ENCODE data around the gene KRT24.

Gene KRT24

DNA sequence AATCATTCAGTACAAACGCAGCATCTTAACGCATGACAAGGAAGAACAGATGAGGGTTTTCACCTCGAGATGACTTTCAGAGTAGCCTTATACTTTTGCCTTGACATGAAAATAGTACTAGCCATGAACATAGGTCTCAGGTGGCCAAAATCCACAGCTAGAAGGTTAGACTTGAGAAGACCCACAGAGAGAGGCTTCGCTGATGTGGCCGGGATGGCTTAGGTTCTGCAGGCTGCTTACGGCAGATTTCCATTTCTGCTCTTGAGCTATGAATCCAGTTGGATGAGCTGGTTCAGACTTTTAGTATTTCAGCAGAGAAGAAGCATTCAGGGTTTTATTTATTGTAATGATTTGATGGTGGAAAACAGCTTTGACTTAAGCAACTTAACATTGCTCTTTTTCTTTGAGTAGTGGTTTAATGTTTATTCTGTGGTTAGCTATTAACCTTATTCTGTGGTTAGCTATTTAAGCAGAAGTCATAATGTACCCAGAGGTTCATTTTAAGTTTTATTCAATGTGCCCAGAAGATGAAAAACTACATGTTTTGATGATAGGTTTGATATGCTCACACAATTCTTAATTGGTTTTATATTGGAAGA, 7.6 kb downstream of the KRT24 start:
- no peak for DNase-seq (ENCODE audit: low read depth in 2 of 2, low spot score in 1 of 2)

DNA sequence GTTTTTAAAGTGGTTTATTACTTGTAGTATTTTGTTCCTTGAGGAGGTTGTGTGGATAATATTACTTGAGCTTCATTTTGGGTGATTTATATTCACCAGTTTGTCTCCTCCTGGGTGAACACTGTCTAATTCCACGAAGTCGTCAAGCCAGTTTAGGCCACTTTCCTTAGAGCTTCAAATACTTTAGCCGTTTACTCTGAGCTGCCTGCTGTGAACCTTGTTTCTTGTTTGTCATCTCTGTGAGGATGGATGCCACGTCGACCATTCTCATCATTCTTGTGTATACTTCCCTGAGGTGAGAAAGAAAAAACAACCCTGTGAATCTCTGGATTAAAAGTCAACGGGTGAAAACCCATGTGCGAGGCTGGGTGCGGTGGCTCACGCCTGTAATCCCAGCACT, 9.0 kb downstream of the KRT24 start:
- no peak for DNase-seq (ENCODE audit: low read depth in 2 of 2, low spot score in 1 of 2)

DNA sequence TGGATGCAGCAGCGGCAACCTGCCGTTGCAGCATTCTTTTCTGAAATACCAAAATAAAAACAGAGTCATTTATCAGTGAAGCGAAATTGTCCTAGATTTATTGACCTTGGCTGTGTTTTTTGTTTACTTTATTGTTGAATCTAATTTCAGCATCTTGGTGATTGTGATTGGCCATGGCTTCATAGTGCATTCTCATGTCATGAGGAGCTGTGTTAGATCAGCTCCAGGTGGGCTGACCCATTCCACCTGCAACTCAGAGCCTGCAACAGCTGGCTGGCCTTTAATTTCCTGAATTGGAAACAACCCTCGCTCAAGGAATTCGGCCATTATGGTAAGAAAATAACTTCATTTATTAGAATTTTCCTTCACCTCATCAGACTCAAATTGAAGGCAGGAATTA, 16.4 kb downstream of the KRT24 start:
- DNase-seq (ENCODE audit: low read depth in 2 of 2, low spot score in 1 of 2) = no peak

DNA sequence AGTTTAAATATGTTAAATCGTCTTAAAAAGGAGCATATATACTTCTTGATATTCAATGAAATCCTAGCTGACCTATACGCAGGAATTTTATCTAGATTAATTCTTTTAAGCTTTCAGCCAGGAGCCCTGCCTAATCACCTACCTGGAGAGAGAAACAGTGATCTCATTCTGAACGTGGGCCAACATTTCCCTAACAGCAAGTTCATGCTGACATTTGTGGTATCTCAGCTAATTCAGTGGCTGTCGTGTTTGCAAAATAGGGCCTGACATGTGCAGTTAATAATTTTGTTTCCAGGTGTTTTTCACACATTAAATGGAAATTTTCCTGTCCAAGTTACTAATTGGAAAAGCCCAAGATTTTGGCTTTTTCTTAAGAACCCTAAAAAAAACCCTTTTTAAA, 17.4 kb downstream of the KRT24 start:
- no peak for DNase-seq (ENCODE audit: low read depth in 2 of 2, low spot score in 1 of 2)

DNA sequence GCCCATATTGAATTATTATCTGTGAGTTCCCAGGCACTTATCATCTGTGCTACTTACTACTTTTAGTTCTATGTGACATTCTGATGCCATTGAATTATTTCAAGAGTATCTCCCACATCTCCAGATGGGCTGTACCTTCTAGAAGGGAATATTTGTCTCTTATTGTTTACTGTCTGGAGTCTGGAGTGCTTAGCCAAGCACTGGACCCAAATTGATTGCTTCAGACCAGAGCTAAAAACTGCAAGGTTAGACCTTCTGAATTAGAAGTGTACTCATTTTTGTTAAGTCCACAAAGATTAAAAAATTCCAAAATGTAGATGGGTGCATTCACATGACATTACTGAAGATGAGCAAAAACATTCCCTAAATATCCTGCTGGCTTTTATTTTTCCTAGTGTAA, 22.6 kb downstream of the KRT24 start:
- DNase-seq (ENCODE audit: low read depth in 2 of 2, low spot score in 1 of 2) = no peak

DNA sequence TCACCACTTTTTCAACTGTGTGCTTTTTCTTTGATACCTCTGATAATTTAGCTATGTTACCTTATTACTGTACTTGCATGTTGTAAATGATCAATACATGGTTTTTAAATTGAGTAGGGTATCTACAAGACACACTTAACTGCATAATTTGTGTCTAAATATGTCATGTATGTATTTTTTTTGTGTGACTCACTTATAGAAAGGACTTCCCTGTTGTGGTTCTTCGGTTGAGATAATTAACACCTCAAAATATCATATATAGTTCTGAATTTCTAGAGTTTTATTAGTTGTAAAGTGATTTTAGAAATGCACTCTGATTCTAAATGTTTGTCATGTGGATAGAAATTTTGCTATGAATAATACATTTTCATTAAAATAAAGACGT, 24.0 kb downstream of the KRT24 start:
- DNase-seq (ENCODE audit: low read depth in 2 of 2, low spot score in 1 of 2) = no peak

DNA sequence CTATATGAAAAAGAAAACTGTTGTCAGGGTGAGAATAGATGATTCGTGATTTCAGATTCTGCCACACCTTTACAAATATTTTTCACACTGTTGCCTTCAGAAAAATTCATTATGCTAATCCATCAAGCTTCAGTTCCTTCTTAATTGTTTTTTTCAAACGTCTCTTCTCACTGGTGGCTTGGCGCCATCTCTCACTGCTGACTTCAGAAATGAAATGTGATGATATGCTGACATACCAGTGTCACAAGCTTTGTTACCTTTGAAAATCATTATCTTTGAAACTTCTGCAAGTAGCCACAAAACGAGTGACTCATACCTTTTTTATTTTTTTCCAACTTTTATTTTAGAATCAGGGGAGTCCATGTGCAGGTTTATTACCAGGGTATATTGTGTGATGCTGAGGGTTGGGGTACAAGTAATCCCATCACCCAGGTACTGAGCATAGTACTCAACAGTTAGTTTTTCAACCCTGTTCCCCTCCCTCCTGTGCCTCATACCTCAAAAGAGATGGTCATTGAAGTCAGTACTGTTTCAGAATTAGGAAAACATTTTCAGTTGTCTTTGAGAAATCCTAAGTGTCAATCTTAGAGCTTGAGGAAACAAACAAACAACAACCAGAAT, 24.5 kb downstream of the KRT24 start:
- DNase-seq (ENCODE audit: low read depth in 2 of 2, low spot score in 1 of 2) = no peak

DNA sequence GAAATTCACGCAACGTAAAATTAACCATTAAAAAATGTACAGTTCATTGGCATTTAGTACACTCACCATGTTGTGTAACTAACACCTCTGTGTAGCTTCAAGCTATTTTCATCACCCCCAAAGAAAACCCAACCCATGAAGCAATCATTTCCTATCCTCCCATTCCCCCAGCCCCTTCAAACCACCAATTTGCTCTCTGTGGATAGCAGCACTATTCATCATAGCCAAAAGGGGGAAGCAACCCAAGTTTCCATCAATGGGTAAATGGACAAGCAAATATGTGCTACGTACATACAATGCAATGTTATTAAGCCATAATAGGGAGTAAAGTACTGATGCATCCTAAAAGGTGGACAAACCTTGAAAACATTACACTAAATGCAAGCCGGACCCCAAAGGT, 27.6 kb downstream of the KRT24 start:
- DNase-seq (ENCODE audit: low read depth in 2 of 2, low spot score in 1 of 2) = no peak

DNA sequence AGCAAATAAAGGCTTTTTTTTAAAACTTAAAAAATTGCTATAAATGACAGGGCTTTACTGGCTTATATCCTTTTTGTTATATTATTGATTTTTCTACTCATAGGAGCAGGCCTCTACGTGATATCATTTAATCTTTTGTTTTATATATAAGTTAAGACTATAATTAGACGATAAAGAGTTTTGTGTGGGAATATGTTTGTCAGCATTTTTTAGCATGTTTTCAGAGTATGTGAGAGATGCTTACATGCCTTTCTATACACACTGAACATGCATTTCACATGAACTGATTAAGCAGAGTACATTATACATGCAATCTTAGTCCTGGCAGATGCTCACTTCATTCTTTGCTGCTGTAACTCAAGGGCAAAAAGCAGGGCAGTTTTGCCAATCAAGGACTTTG, 30.9 kb downstream of the KRT24 start:
- no peak for DNase-seq (ENCODE audit: low read depth in 2 of 2, low spot score in 1 of 2)

DNA sequence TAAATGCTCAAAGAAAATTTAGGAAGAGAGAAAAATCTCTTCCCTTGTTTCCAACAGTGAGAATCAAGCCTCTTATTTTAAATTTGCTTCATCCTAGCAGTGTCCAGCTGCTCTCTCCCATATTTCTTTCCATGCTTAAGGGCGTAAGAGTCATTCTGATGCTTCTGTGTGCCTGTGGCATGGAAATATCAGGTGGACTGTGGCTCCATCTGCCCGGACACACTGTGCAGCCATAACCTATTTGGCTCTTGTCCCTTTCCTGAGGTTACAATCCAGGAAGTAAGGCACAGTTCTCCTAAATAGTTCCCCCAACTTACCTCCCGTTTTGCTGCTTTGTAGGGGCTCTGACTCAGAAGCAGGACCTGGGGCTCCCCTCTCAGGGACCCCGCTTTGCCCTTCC, 32.3 kb downstream of the KRT24 start:
- no peak for DNase-seq (ENCODE audit: low read depth in 2 of 2, low spot score in 1 of 2)

DNA sequence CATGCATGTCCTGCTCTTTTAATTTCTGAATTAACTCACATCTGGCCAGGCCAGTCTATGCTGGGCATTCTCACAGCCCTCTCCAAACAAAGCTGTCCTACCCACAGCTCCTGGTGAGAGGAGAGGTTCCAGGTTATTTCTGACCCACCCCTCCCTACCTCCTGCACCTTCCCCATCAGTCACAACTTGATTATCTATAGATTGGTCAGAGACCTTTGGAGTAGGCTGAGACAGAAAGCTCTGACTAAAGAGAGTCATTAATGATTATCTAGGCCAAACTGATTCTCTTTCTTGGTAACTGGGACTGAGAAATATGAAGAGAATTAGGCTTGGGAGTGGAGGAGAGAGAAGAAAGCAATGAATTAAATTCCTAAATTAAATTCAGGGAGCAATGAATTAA, 37.2 kb downstream of the KRT24 start:
- DNase-seq (ENCODE audit: low read depth in 2 of 2, low spot score in 1 of 2) = no peak

DNA sequence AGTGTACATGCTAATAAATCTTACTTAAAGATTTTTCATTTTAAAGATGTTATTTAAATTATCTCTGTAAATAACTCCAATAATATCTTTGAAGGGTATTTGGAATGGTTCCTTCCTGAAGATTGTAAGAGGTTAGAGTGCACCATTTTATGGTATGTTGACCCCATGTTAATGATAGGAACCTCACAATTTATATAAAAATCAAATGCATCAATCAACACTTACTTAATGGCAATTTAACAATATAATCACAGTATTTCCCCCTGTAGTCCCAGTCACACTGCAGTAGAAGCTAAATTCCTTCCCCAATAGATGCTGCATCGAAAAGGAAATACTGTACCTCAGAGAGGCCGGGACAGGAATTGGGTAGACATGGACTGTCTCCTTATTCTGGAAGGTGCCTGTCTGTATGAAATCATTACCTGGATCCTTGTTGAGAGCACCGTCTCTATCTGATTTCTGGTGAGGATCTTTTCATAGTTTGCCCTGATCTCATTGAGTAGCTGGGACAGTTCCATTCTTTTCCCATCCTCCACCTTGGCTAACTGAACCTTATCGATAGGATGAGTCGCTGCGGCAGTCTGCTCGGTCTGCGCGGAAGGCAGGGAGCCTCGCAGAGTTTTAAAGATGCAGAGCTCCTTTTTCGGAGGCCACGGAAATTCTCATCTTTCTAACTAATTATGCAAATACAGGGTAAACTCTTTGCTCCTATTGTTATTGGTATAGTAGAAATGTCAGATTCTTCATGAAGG, 38.8 kb downstream of the KRT24 start, which contains the start of gene KRT222:
TSS of gene KRT222 (minus strand) at position 596 of the 752 bp plus-strand sequence. CDS start at position 518, 78 bp downstream.
- DNase-seq (ENCODE audit: low read depth in 2 of 2, low spot score in 1 of 2) = no peak

DNA sequence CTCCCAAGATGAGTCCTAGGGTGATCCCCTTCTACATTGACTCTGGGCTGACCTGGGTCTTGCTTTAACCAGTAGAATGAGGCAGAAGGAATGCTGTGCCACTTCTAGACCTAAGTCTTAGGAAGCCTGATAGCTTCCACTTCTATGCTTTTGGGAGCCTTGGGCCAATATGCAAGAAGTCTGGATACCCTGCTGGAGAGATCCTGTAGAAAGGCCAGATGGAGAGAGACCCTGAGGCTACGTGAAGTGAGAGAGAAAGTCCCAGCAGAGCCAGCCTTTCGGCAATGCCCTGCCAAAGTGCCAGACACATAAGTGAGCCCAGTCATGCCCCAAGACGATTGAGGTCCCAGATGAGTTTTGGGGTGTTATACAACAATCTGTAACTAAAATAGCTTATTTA, 40.3 kb downstream of the KRT24 start:
- no peak for DNase-seq (ENCODE audit: low read depth in 2 of 2, low spot score in 1 of 2)

DNA sequence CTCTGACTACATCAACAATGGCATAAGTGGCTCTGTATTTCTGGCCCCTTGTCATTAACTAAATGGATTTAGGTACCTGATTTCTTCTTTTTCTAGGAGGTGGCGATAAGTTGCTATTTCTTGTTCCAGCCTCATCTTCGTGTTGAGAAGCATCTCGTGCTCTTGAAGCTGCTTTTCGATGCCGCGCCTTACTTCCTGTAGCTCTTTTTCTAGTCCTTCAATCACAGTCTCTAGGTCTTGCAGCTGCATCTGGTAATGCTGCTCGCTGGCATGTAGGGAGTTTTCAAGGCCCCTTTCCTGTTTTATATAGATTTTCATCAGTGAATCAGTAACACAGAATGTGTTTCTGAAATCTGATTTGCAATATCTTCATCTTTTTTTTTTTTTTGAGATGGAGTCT, 43.6 kb downstream of the KRT24 start:
- DNase-seq (ENCODE audit: low read depth in 2 of 2, low spot score in 1 of 2) = no peak

DNA sequence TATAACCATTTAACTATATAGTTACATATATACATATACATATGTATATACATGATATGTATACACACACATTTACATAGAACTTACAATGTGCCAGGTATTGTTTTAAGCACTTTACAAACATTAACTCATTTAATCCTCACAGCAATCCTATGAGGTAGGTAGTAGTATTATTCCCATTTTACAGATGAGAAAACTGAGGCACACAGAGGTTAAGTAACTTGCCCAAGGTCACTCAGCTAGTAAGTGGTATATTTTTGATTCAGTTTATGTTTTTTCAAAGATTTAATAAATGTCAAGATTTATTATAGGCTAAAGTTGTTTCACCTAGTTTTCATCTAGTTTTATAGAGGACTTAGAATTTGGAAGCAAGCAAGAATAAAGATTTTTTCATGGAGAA, 45.2 kb downstream of the KRT24 start:
- no peak for DNase-seq (ENCODE audit: low read depth in 2 of 2, low spot score in 1 of 2)

DNA sequence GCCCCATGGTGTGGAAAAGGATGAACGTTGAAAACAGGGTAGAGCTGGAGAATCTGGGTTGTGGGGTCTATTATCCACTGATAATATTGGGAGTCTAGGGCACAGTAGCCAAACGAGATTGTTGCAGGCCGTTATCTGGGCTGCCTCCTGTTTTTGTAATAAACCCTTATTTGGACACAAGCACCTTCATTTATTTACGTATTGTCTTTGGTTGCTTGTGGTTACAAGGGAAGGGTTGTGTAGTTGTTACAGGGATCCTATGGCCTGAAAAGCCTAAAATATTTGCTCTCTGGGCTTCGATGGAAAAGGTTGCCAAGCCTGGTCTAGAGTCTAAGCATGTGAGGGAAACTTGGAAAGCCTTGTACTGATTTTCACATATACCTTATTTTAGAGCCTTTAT, 51.6 kb downstream of the KRT24 start:
- no peak for DNase-seq (ENCODE audit: low read depth in 2 of 2, low spot score in 1 of 2)

DNA sequence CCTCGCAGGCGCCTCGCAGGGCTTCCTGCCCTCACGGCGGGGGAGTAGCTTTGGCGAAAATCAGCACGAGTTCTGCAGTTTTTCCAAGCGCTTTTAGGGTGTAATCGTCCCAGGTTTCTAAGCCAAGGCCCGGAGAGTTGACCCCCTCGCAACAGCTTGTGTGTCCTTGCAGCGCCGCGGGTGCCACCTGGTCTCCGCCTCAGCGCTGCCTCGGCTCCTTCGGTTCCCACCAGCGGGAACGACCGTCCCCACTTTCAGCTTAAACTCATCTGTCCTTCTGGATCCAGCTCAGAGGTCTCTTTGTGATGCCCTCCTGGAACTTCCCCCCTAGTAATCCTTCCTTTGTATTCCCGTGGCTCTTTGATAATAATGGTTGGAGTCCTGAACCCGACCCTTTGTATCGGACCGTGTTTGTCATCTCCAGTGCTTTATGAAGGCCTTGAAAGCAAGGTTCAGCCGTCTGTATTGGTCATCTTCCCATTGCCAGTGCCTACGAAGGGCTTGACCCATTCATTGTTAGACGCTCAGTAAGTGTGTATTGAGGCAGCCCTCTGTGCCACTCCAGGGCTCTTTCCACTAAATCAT, 55.1 kb downstream of the KRT24 start:
- DNase-seq (ENCODE audit: low read depth in 2 of 2, low spot score in 1 of 2) = no peak
